ENCODE results near the gene PRKAR2A. TPM values are rescaled to one million over a fixed set of nuclear protein-coding genes. Genes with fewer than 3 reads are reported as not detected.

Gene PRKAR2A
- polyA plus RNA-seq, 1 of the 3 experiments (the other 2 are of a cell fraction), result 5.2 TPM

- no peak for DNase-seq
- Histone ChIP-seq H3K9ac (no peak overlapping the region), H3K4me2 (no peak overlapping the region), H3K27ac (ENCODE audit: low read depth in 2 of 2, low read length in 1 of 2) (no peak overlapping the region), H3K9me3 (no peaks in the 10 kb centered on the region), H3F3A (replicated peaks; ENCODE audit: insufficient read depth) (no peaks in the 10 kb centered on the region), H3K4me3 (ENCODE audit: low read depth in 2 of 2, low read length in 1 of 2) (no peak overlapping the region), H4K20me1 (ENCODE audit: insufficient read depth) (no peaks in the 10 kb centered on the region), H3K27me3 (ENCODE audit: insufficient read depth) (no peaks in the 10 kb centered on the region), H3K9me2 (no peaks in the 10 kb centered on the region), H3K79me2 (ENCODE audit: insufficient read depth) (no peaks in the 10 kb centered on the region), H3K4me1 (ENCODE audit: control insufficient read depth in 1 of 2, insufficient read depth in 2 of 2, low read depth in 1 of 2, low read length in 1 of 2) (no peaks in the 10 kb centered on the region), H2AFZ (ENCODE audit: low read depth) (no peak overlapping the region), H3K36me3 (replicated peaks in 1 of 2; ENCODE audit: control insufficient read depth in 1 of 2, insufficient read depth in 2 of 2, low read length in 1 of 2) (peaks cover 0 to 2% of the 10 kb centered on the region in 2 experiments)
- ChIA-PET CTCF (no interaction called here), POLR2A (no interaction called here)
- 100% methylated on average over 3 of the region's 5 CpGs for WGBS (ENCODE audit: low lambda C conversion rate)
- TF ChIP-seq TCF12 (IDR thresholded peaks at IDR 0.05) (no peak), NFIC (IDR thresholded peaks at IDR 0.05; ENCODE audit: borderline replicate concordance) (no peak)
These were observed 34.0 kb upstream of the PRKAR2A start for GRCh38 chr3:48881652-48882114.

GRCh38 chr3:48881006-48881405 is 33.3 kb upstream of the PRKAR2A start:
- ChIA-PET CTCF (no interaction called here), POLR2A (no interaction called here)
- Histone ChIP-seq H3K27ac (ENCODE audit: low read depth in 2 of 2, low read length in 1 of 2) (no peak overlapping the region), H3K9me2 (no peaks in the 10 kb centered on the region), H3K4me2 (no peak overlapping the region), H3K9ac (no peak overlapping the region), H3K79me2 (ENCODE audit: insufficient read depth) (no peaks in the 10 kb centered on the region), H4K20me1 (ENCODE audit: insufficient read depth) (no peaks in the 10 kb centered on the region), H3K9me3 (no peaks in the 10 kb centered on the region), H3K4me3 (ENCODE audit: low read depth in 2 of 2, low read length in 1 of 2) (no peak overlapping the region), H3K27me3 (ENCODE audit: insufficient read depth) (no peaks in the 10 kb centered on the region), H3F3A (replicated peaks; ENCODE audit: insufficient read depth) (no peaks in the 10 kb centered on the region), H3K4me1 (ENCODE audit: control insufficient read depth in 1 of 2, insufficient read depth in 2 of 2, low read depth in 1 of 2, low read length in 1 of 2) (no peaks in the 10 kb centered on the region), H2AFZ (ENCODE audit: low read depth) (no peak overlapping the region), H3K36me3 (replicated peaks in 1 of 2; ENCODE audit: control insufficient read depth in 1 of 2, insufficient read depth in 2 of 2, low read length in 1 of 2) (peaks cover 0 to 2% of the 10 kb centered on the region in 2 experiments)
- no peak for DNase-seq
- TF ChIP-seq MEF2A (IDR thresholded peaks at IDR 0.05; ENCODE audit: borderline replicate concordance, low read depth), result no peak
- TF ChIP-seq JUND (IDR thresholded peaks at IDR 0.05), result no peak
- no peak for TF ChIP-seq RFX5 (IDR thresholded peaks at IDR 0.05; ENCODE audit: low read length)
- no peak for TF ChIP-seq MXI1 (IDR thresholded peaks at IDR 0.05; ENCODE audit: low read depth, low read length)
- TF ChIP-seq EZH2phosphoT487 (IDR thresholded peaks at IDR 0.05; ENCODE audit: borderline replicate concordance, low read depth), result no peak
- no peak for TF ChIP-seq YY1 (IDR thresholded peaks at IDR 0.05; ENCODE audit: low read depth)
- TF ChIP-seq TAF1 (IDR thresholded peaks at IDR 0.05; ENCODE audit: borderline replicate concordance, low read depth, low read length), result no peak
- TF ChIP-seq REST (IDR thresholded peaks at IDR 0.05; ENCODE audit: low read depth, low read length), result no peak
- no peak for TF ChIP-seq PBX3 (IDR thresholded peaks at IDR 0.05)
- no peak for TF ChIP-seq RXRA (IDR thresholded peaks at IDR 0.05; ENCODE audit: borderline replicate concordance, low read depth)
- TF ChIP-seq CTCF (IDR thresholded peaks at IDR 0.05), result no peak
- no peak for TF ChIP-seq TCF12 (IDR thresholded peaks at IDR 0.05)
- TF ChIP-seq TEAD4 (IDR thresholded peaks at IDR 0.05; ENCODE audit: borderline replicate concordance, insufficient read depth), result no peak
- TF ChIP-seq FOXJ3 (CRISPR knock-in tag; IDR thresholded peaks at IDR 0.05), result no peak
- TF ChIP-seq CHD2 (IDR thresholded peaks at IDR 0.05; ENCODE audit: low read length, partially characterized antibody), result no peak
- no peak for TF ChIP-seq SIN3A (IDR thresholded peaks at IDR 0.05; ENCODE audit: borderline replicate concordance, low read depth, low read length)
- TF ChIP-seq USF2 (IDR thresholded peaks at IDR 0.05; ENCODE audit: borderline replicate concordance, low read depth, low read length), result no peak
- TF ChIP-seq RAD21 (IDR thresholded peaks at IDR 0.05; ENCODE audit: low read length), result no peak
- TF ChIP-seq MAX (IDR thresholded peaks at IDR 0.05; ENCODE audit: low read depth), result no peak
- WGBS (ENCODE audit: low lambda C conversion rate), result 100% methylated on average over 3 of the region's 3 CpGs
